ENCODE measurements around the gene PLAU.
A peak's percentile ranks its signal among the peaks of the same experiment; 100 is the strongest.
"Not testable (repeated sequence)": the region's sequence is repeated elsewhere in the genome, so short reads cannot be mapped to it uniquely, and the experiment has no call there.

The PLAU gene

DNA sequence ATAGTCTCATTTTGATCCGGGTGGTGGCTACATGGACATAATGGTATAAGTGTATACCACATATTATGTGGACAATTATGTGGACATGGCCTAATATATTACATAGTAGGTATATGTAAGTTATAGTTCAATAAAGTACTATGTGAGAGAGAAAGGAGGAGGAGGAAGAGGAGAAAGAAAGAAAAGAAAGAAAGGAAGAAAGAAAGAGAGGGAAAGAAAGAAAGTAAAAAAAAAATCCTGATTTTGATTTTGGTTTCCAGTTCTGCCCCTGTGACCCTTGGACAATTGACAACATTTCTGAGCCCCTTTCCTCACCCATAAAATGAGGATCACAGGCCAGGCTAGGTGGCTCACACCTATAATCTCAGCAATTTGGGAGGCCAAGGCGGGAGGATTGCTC is 44.8 kb downstream of the PLAU start:
- DNase-seq = no peak

DNA sequence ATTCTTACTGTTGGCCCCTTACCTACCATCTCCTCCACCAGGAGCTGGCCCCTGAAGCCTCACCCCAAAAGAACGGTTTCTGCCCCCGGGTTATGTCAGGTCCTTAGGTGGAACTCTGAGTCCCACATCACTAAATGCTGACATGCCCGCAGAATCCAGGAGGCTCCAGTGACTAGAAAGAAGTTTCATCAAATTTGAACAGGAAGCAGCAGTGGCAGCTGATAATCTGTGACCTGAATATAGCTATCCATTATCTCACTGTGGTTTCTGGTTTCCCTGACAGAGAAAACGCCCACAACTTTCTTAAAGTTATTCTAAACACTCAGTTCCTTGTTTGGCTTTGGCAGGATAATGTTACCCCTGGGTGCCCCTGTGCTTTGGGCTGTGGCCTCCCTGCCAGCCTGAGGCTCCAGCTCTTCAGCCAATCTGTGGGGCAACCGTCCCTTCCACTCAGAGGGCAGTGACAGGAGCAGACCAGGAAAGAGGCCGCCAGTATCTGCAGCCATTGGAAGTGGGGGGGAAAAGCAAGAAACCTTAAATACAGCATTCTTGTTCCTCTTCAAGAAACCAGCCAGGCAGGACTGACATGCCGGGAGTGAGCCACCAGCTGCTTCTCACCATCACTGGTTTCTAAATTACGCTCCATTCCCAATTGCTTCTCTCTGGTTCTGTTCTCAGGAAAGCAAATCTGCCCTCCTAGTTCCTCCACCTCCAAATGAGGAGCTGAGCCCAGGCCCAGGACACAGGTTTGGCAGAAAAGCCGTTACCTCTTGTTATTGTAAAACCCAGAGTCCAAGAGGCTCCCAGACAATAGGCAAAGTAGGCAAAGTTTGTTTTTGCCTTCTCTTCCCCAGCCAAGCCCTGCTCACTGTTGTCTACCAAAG is 45.8 kb downstream of the PLAU start:
- DNase-seq = peak; percentile 51

DNA sequence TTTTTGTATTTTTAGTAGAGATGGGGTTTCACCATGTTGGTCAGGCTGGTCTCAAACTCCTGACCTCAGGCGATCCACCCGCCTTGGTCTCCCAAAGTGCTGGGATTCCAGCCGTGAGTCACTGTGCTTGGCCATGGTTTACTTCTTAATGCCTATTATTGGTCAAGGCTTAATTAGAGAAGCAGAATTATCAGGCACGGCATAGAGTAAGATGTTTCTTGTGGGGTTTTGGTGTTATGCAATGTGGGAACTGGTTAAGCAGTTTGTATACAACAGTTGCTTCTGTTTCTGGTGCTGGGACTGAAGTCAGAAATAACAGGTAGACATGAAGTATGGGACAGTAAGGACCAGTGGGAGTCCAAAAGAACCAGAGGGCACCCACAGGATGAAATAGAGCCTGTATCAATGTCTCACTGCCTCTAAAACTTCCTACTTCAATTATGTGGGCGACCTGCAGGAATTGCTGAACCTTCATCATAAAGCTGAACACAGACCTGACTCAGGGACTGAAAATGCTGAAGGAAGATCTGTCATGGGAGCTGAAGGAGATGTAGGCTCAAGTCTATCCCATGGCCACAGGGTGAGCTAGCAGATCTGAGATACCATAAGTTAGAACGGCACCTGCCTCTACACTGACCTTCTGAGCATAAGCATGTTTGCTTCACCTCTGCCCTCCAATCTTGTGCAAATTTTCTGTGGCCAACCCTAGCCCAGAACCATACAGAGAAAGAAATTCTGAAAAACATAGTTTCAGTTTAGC is 48.7 kb downstream of the PLAU start:
- DNase-seq = peak; percentile 48

DNA sequence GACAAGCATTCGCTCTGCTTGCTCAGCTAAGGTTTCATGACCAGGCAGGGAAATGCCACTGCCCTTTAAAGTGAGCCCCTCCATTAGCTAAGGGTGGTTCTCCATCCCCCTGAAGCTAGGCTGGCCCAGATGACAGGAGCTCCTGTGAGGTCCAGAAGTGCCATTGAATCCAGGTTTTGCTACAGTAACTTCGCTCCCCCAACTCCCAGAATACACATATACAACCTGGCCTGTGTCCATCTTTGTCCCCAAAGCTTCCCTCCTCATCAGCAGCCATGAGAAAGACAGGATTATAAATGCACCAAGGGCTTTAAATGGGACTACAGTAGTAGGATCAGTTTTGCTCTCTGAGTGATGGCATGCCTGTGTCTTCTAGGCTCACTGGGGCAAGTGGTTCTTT is 51.5 kb downstream of the PLAU start:
- DNase-seq = no peak

DNA sequence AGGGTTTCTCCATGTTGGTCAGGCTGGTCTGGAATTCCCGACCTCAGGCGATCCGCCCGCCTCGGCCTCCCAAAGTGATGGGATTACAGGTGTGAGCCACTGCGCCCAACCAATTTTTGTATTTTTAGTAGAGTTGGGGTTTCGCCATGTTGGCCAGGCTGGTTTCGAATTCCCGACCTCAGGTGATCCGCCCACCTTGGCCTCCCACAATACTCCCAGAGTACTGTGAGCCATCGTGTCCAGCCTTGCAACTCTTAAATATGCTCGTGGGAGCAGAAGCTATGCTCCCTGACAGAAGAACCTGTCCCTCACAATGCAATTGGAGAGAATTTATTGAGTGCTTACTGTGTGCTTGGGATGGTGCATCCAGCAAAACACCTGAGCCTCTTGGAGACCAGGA is 52.6 kb downstream of the PLAU start:
- not testable (repeated sequence) for DNase-seq

DNA sequence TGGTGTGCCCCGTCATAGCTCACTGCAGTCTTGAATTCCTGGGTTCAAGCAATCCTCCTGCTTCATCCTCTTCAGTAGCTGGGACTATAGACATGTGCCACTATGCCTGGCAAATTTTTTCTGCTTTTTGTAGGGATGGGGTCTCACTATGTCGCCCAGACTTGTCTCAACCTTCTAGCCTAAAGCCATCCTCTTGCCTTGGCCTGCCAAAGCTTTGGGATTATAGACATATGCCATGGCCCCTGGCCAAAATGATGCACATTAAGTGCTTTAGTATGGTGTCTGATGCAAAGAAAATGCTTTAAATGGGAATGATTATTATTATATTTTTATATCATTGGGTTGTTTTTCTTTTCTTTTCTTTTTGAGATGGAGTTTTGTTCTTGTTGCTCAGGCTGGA is 53.8 kb downstream of the PLAU start:
- peak; percentile 17 for DNase-seq

DNA sequence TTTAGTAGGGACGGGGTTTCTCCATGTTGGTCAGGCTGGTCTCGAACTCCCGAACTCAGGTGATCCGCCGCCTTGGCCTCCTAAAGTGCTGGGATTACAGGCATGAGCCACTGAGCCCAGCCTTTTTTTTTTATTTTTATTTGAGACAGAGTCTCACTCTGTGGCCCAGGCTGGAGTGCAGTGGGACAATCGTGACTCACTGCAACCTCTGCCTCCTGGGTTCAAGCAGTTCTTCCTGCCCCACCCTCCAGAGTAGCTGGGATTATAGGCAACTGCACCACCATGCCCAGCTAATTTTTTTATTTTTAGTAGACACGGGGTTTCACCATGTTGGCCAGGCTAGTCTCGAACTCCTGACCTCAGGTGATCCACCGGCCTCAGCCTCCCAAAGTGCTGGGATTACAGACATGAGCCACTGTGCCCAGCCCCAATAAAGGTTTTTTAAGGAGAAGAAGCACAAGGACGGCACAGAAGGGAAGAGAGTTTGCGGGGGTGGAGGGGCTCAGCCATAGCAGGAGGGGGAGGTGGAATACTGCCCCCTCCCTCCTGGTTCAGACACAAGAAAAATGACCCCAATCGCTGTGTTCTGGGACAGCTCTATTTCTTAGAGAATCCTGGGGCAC is 54.4 kb downstream of the PLAU start:
- peak; percentile 30 for DNase-seq

DNA sequence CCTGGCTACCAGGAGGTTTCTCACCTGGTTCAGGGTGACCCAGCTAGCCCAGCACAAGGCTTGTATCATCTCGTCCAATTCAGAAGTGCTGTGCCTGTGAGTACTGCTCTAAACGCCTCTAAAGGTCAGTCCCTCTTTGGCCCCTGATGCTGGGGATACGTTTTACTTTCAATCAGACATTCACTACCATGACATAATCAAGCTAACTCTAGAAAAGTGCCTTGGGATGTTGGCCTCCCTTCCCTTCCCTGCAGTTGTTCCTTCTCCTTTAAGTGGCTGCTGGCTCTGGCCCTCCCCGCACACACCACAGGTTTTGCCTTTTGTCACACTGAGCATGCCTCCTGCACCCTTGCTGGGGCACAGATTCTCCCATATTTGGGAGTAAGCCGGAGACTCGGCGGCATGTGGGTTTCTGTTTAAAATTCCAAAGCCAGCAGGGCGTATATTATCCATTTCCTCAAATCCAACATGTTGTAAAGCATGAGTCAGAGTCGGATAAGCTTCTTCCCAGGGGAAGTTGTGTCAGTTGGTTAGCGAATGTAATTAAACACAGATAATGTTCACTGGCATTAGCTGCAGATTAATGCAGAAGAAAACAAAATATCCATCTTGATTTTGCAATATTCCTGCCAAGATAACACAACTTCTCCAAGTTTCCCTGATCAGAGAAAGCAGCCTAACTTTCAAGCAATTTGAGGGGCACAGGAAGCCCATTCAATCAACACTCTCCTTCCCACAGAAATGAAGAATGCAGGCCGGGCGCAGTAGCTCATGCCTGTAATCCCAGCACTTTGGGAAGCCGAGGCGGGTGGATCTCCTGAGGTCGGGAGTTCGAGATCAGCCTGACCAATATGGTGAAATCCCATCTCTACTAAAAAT is 55.2 kb downstream of the PLAU start:
- peak; percentile 100 for DNase-seq

DNA sequence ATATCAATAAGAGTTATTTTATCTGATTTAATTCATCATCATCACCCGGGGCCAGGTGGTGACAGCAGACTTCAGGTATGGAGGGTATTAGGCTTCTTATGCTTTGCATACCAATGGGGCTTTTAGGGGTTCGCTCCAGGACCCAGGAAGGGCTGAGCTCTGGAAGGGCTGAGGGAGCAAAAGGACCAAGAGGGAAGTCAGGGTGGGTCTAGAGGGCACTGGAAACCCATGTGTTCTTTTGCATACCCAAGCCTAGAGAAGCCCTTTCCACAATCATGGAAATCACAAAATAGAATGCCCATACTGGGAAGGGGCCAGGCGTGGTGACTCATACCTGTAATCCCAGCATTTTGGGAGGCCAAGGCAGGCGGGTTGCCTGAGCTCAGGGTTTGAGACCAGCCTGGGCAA is 56.1 kb downstream of the PLAU start:
- peak; percentile 17 for DNase-seq
